HL-60 (cell line): ENCODE measurements around the gene RNF175.
"Not testable (repeated sequence)": the region's sequence is repeated elsewhere in the genome, so short reads cannot be mapped to it uniquely, and the experiment has no call there.

Experiments
- POLR2AphosphoS5 ChIP-seq: IDR thresholded peaks from 2 replicates; pipeline ENCODE4 v1.6.1; 2012; ENCODE audit warnings: low read depth
- TF ChIP-seq, protein P1 (sequence below): IDR thresholded peaks from one replicate; pipeline ENCODE4 v1.5.1; 2011; ENCODE audit warnings: low read length, control low read depth, inconsistent platforms; ENCODE audit not compliant: insufficient read depth

DNA sequence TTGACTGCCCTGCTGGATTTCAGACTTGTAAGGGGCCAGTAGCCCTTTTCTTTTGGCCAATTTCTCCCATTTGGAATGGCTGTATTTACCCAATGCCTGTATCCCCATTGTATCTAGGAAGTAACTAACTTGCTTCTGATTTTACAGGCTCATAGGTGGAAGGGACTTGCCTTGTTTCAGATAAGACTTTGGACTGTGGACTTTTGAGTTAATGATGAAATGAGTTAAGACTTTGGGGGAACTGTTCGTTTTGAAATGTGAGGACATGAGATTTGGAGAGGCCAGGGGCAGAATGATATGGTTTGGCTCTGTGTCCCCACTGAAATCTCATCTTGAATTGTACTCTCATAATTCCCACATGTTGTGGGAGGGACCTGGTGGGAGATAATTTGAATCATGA lies 93.3 kb downstream of the RNF175 start:
- TF ChIP-seq POLR2AphosphoS5 = not testable (repeated sequence)
- TF ChIP-seq, protein P1, sequence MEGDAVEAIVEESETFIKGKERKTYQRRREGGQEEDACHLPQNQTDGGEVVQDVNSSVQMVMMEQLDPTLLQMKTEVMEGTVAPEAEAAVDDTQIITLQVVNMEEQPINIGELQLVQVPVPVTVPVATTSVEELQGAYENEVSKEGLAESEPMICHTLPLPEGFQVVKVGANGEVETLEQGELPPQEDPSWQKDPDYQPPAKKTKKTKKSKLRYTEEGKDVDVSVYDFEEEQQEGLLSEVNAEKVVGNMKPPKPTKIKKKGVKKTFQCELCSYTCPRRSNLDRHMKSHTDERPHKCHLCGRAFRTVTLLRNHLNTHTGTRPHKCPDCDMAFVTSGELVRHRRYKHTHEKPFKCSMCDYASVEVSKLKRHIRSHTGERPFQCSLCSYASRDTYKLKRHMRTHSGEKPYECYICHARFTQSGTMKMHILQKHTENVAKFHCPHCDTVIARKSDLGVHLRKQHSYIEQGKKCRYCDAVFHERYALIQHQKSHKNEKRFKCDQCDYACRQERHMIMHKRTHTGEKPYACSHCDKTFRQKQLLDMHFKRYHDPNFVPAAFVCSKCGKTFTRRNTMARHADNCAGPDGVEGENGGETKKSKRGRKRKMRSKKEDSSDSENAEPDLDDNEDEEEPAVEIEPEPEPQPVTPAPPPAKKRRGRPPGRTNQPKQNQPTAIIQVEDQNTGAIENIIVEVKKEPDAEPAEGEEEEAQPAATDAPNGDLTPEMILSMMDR = not testable (repeated sequence)
